ENCODE results near the gene MAPK13. TPM values are rescaled to one million over a fixed set of nuclear protein-coding genes. Genes with fewer than 3 reads are reported as not detected.

Gene MAPK13
- total and polyA plus RNA-seq, 3 donors from 2014 or later = 57.5 to 109 (median 61.7) TPM

- Histone ChIP-seq H3K4me3 (no peak overlapping the region), H3K36me3 (ENCODE audit: low read depth, missing control alignments) (no peaks in the 10 kb centered on the region), H3K9me3 (no peaks in the 10 kb centered on the region), H3K27ac (no peak overlapping the region), H3K27me3 (no peaks in the 10 kb centered on the region), H3K4me1 (peaks cover 12% of the 10 kb centered on the region)
- TF ChIP-seq POLR2A (IDR thresholded peaks at IDR 0.05) (no peak), CTCF (IDR thresholded peaks at IDR 0.05) (no peak)
- intact Hi-C loops (cut with DNase I; ENCODE audit: low total_unique reads) = no loop called here
- peak; percentile 41 for DNase-seq
- 51 to 71% methylated on average over 5 of the region's 5 CpGs for WGBS, 2 donors
These were observed 31.2 kb upstream of the MAPK13 start for GRCh38 chr6:36098920-36099647.

- peak; percentile 63 for DNase-seq
- Histone ChIP-seq H3K9me3 (no peaks in the 10 kb centered on the region), H3K4me3 (no peak overlapping the region), H3K27me3 (no peaks in the 10 kb centered on the region), H3K27ac (no peak overlapping the region), H3K36me3 (ENCODE audit: low read depth, missing control alignments) (no peaks in the 10 kb centered on the region), H3K4me1 (peaks cover 9% of the 10 kb centered on the region)
- intact Hi-C loops (cut with DNase I; ENCODE audit: low total_unique reads) = no loop called here
- 62 to 70% methylated on average over 6 of the region's 6 CpGs for WGBS, 2 donors
- TF ChIP-seq POLR2A (IDR thresholded peaks at IDR 0.05) = no peak
These were observed 30.3 kb upstream of the MAPK13 start for GRCh38 chr6:36099869-36100483.

GRCh38 chr6:36101691-36102090 lies 28.6 kb upstream of the MAPK13 start:
- intact Hi-C loops (cut with DNase I; ENCODE audit: low total_unique reads) = no loop called here
- Histone ChIP-seq H3K27me3 (no peaks in the 10 kb centered on the region), H3K9me3 (no peaks in the 10 kb centered on the region), H3K4me3 (no peak overlapping the region), H3K36me3 (ENCODE audit: low read depth, missing control alignments) (no peaks in the 10 kb centered on the region), H3K27ac (no peak overlapping the region), H3K4me1 (peaks cover 5% of the 10 kb centered on the region)
- DNase-seq = no peak
- TF ChIP-seq CTCF (IDR thresholded peaks at IDR 0.05) (no peak), POLR2A (IDR thresholded peaks at IDR 0.05) (no peak)
- 97 to 98% methylated on average over 3 of the region's 3 CpGs for WGBS, 2 donors

GRCh38 chr6:36102853-36103252 lies 27.5 kb upstream of the MAPK13 start:
- intact Hi-C loops (cut with DNase I; ENCODE audit: low total_unique reads) = no loop called here
- no peaks in the 10 kb centered on the region for H3K36me3 ChIP-seq (ENCODE audit: low read depth, missing control alignments)

More at GRCh38 chr6:36102853-36103252, 27.5 kb upstream of the MAPK13 start:
- 65 to 69% methylated on average over 4 of the region's 4 CpGs for WGBS, 2 donors
- Histone ChIP-seq H3K27ac (no peak overlapping the region), H3K9me3 (no peaks in the 10 kb centered on the region), H3K4me1 (peaks cover 5% of the 10 kb centered on the region), H3K4me3 (no peak overlapping the region), H3K27me3 (no peaks in the 10 kb centered on the region)
- no peak for TF ChIP-seq CTCF (IDR thresholded peaks at IDR 0.05)
- no peak for TF ChIP-seq POLR2A (IDR thresholded peaks at IDR 0.05)
- DNase-seq = no peak

All from testis (tissue), 3 donors.